ENCODE results near the gene SNX7.

SNX7 gene

GRCh38 chr1:98697781-98698180 is 36.3 kb downstream of the SNX7 start:
- DNase-seq: no peak

- no peak for DNase-seq
Measured at GRCh38 chr1:98698625-98699024, 37.1 kb downstream of the SNX7 start.

- no peak for DNase-seq
Measured at GRCh38 chr1:98700228-98700627, 38.7 kb downstream of the SNX7 start.

- no peak for DNase-seq
Measured at GRCh38 chr1:98702976-98703375, 41.5 kb downstream of the SNX7 start.

GRCh38 chr1:98704474-98704873 is 43.0 kb downstream of the SNX7 start:
- DNase-seq: no peak

GRCh38 chr1:98704971-98705370 is 43.5 kb downstream of the SNX7 start:
- DNase-seq: no peak

GRCh38 chr1:98705591-98705990 is 44.1 kb downstream of the SNX7 start:
- DNase-seq: no peak

GRCh38 chr1:98706173-98706843 is 44.8 kb downstream of the SNX7 start:
- DNase-seq: no peak

- no peak for DNase-seq
Measured at GRCh38 chr1:98707556-98707955, 46.0 kb downstream of the SNX7 start.

- no peak for DNase-seq
Measured at GRCh38 chr1:98709906-98710305, 48.4 kb downstream of the SNX7 start.

- no peak for DNase-seq
Measured at GRCh38 chr1:98723574-98723973, 62.1 kb downstream of the SNX7 start.

- DNase-seq: no peak
Measured at GRCh38 chr1:98732985-98733781, 71.7 kb downstream of the SNX7 start.

GRCh38 chr1:98733782-98734112 is 72.2 kb downstream of the SNX7 start:
- DNase-seq: no peak

GRCh38 chr1:98735756-98736155 is 74.2 kb downstream of the SNX7 start:
- DNase-seq: no peak

GRCh38 chr1:98737835-98738234 is 76.3 kb downstream of the SNX7 start:
- no peak for DNase-seq

- DNase-seq: no peak
Measured at GRCh38 chr1:98739762-98740161, 78.2 kb downstream of the SNX7 start.

GRCh38 chr1:98741164-98741563 is 79.6 kb downstream of the SNX7 start:
- no peak for DNase-seq

GRCh38 chr1:98749152-98749756 is 87.7 kb downstream of the SNX7 start:
- DNase-seq: peak; percentile 29

GRCh38 chr1:98754176-98754575 is 92.7 kb downstream of the SNX7 start:
- no peak for DNase-seq

GRCh38 chr1:98761219-98761865 is 99.8 kb downstream of the SNX7 start:
- DNase-seq: peak; percentile 30

- DNase-seq: peak; percentile 42
Measured at GRCh38 chr1:98763488-98764150, 102.1 kb downstream of the SNX7 start.

- no peak for DNase-seq
Measured at GRCh38 chr1:98764485-98764884, 103.0 kb downstream of the SNX7 start.

GRCh38 chr1:98766255-98766654 is 104.7 kb downstream of the SNX7 start:
- DNase-seq: peak; percentile 6
